ENCODE measurements around the gene ZMYM2. TPM values are rescaled to one million over a fixed set of nuclear protein-coding genes. Genes with fewer than 3 reads are reported as not detected.

The ZMYM2 gene
- total RNA-seq, 1 donor from 2014 or later: 92.1 TPM

DNA sequence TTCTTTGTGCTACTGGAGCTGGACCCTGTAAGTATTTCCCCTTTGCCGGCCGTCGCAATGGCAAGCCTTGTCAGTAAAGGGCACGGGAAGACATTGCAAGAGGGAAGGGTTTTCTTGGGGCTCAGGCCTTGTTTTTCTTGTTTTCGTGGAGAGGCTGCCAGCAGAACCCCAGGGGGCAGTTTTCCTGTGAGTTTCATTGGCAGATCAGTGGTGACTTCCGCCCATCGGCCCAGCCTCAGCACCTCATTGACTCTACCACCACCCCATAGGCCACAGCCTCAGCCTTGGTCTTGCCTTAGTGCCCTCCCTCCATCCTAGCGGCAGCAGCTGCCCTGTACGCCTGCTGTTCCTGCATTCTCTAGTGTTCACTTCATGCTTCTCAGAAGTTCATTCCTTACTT, 140.8 kb downstream of the ZMYM2 start:
- Mint-ChIP-seq H3K9me3 (ENCODE audit: unreplicated experiment) (no peaks in the 10 kb centered on the region), H3K4me1 (ENCODE audit: unreplicated experiment) (no peaks in the 10 kb centered on the region), H3K36me3 (ENCODE audit: unreplicated experiment) (no peaks in the 10 kb centered on the region), H3K4me3 (ENCODE audit: unreplicated experiment) (no peak overlapping the region), H3K27me3 (ENCODE audit: unreplicated experiment) (peaks cover 37% of the 10 kb centered on the region), H3K27ac (ENCODE audit: unreplicated experiment) (no peak overlapping the region)
- no peak for TF ChIP-seq CTCF (IDR thresholded peaks at IDR 0.05)
- DNase-seq (ENCODE audit: extremely low spot score, unreplicated experiment): no peak

GRCh38 chr13:20101467-20102316, 143.2 kb downstream of the ZMYM2 start:
- DNase-seq (ENCODE audit: extremely low spot score, unreplicated experiment): no peak
- no peak overlapping the region for H3K27ac Mint-ChIP-seq (ENCODE audit: unreplicated experiment)
- peaks cover 54% of the 10 kb centered on the region for H3K27me3 Mint-ChIP-seq (ENCODE audit: unreplicated experiment)
- H3K36me3 Mint-ChIP-seq (ENCODE audit: unreplicated experiment): no peaks in the 10 kb centered on the region
- no peak overlapping the region for H3K4me3 Mint-ChIP-seq (ENCODE audit: unreplicated experiment)
- H3K4me1 Mint-ChIP-seq (ENCODE audit: unreplicated experiment): no peaks in the 10 kb centered on the region
- no peak for TF ChIP-seq CTCF (IDR thresholded peaks at IDR 0.05)
- H3K9me3 Mint-ChIP-seq (ENCODE audit: unreplicated experiment): no peaks in the 10 kb centered on the region

GRCh38 chr13:20102525-20103180, 144.1 kb downstream of the ZMYM2 start:
- DNase-seq (ENCODE audit: extremely low spot score, unreplicated experiment): no peak
- no peak for TF ChIP-seq CTCF (IDR thresholded peaks at IDR 0.05)
- H3K4me1 Mint-ChIP-seq (ENCODE audit: unreplicated experiment): no peaks in the 10 kb centered on the region
- no peaks in the 10 kb centered on the region for H3K9me3 Mint-ChIP-seq (ENCODE audit: unreplicated experiment)
- no peak overlapping the region for H3K27ac Mint-ChIP-seq (ENCODE audit: unreplicated experiment)
- H3K36me3 Mint-ChIP-seq (ENCODE audit: unreplicated experiment): no peaks in the 10 kb centered on the region
- H3K27me3 Mint-ChIP-seq (ENCODE audit: unreplicated experiment): peaks cover 61% of the 10 kb centered on the region
- H3K4me3 Mint-ChIP-seq (ENCODE audit: unreplicated experiment): no peak overlapping the region

DNA sequence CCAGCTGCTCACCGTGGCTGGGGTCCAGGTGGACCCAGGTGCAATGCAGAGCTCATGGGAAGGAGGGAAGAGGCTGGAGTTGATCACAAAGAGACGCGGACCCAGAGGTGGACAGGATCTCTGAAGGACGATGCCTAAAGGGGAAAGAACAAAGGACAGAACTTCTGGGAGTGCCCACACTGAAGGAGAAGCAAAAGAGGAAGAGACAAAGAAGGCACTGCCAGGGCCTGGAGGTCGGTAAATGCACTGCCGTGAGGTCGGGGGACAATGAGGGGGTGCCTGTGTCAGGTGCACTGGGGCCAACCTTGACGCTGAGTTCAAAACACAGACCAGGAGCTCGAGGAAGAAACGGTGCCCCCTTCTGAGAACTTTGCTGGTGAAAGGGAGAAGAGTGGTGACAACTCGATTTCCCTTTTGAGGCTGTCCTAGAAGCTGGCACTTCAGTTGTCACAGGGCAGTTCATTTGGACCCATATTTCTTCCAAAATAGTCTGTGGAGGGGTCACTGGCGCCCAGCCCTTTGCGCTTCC, 146.7 kb downstream of the ZMYM2 start:
- no peak for DNase-seq (ENCODE audit: extremely low spot score, unreplicated experiment)
- Mint-ChIP-seq H3K36me3 (ENCODE audit: unreplicated experiment) (no peaks in the 10 kb centered on the region), H3K4me1 (ENCODE audit: unreplicated experiment) (no peaks in the 10 kb centered on the region), H3K9me3 (ENCODE audit: unreplicated experiment) (no peaks in the 10 kb centered on the region), H3K27ac (ENCODE audit: unreplicated experiment) (no peak overlapping the region), H3K27me3 (ENCODE audit: unreplicated experiment) (peaks cover 55% of the 10 kb centered on the region), H3K4me3 (ENCODE audit: unreplicated experiment) (no peak overlapping the region)
- no peak for TF ChIP-seq CTCF (IDR thresholded peaks at IDR 0.05)

DNA sequence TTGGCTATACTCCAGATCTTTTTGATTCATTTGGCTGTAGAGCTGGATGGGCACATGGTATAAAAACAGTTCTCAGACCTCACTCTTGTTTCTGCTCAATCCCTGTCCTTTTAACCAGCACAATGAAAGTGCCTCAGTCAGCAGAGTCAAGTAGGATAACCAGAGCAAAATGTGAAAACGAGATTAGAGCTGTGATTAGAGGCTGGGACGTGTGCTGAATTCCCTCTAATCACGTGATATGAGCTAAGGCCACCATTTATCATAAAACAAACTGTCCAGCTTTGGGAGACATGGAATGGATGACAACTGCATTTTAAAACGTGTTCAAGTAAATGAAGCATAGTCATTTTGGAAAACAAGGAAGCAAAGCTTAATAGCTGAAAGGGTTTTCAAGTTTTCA, 148.2 kb downstream of the ZMYM2 start:
- no peak for TF ChIP-seq CTCF (IDR thresholded peaks at IDR 0.05)
- Mint-ChIP-seq H3K4me1 (ENCODE audit: unreplicated experiment) (no peaks in the 10 kb centered on the region), H3K4me3 (ENCODE audit: unreplicated experiment) (no peak overlapping the region)

More for the DNA sequence above, 148.2 kb downstream of the ZMYM2 start:
- Mint-ChIP-seq H3K27ac (ENCODE audit: unreplicated experiment) (no peak overlapping the region), H3K36me3 (ENCODE audit: unreplicated experiment) (no peaks in the 10 kb centered on the region), H3K9me3 (ENCODE audit: unreplicated experiment) (no peaks in the 10 kb centered on the region), H3K27me3 (ENCODE audit: unreplicated experiment) (peaks cover 44% of the 10 kb centered on the region)
- no peak for DNase-seq (ENCODE audit: extremely low spot score, unreplicated experiment)

Data from osteocyte (in vitro differentiated cells).